ENCODE results near the gene MEFV.

DNA sequence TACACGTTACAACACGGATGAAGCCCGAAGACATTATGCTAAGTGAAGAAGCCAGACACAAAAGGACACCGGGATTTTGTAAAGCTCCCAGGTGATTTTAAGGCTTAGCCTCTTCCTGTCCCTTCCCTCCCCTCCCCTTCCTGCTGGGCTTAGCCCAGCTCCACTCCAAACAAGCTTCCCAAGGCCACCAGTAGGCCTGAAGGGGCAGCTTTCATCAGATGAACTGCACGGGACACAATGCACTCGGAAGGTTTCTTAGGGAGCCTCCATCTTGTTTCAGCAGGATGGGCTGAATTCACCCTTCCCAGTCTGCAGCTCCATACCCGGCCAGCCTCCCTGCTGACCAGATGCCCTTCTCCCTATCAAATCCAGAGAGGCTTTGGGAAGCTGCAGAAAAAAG is 10.4 kb downstream of the MEFV start:
- TF ChIP-seq, protein P1, sequence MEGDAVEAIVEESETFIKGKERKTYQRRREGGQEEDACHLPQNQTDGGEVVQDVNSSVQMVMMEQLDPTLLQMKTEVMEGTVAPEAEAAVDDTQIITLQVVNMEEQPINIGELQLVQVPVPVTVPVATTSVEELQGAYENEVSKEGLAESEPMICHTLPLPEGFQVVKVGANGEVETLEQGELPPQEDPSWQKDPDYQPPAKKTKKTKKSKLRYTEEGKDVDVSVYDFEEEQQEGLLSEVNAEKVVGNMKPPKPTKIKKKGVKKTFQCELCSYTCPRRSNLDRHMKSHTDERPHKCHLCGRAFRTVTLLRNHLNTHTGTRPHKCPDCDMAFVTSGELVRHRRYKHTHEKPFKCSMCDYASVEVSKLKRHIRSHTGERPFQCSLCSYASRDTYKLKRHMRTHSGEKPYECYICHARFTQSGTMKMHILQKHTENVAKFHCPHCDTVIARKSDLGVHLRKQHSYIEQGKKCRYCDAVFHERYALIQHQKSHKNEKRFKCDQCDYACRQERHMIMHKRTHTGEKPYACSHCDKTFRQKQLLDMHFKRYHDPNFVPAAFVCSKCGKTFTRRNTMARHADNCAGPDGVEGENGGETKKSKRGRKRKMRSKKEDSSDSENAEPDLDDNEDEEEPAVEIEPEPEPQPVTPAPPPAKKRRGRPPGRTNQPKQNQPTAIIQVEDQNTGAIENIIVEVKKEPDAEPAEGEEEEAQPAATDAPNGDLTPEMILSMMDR (conservative IDR thresholded peaks at IDR 0.05 in 1 of 2, IDR thresholded peaks at IDR 0.05 in 1 of 2; ENCODE audit: extremely low read depth in 1 of 2, insufficient read depth in 1 of 2, low read depth in 1 of 2, low read length in 2 of 2) = no peak
- TF ChIP-seq EZH2 (IDR thresholded peaks at IDR 0.05; ENCODE audit: borderline replicate concordance, low read length) = no peak
